HG02840 (cell line): Measurements from ENCODE around the gene USP6.
A peak's percentile ranks its signal among the peaks of the same experiment; 100 is the strongest.
"Not testable (repeated sequence)": the region's sequence is repeated elsewhere in the genome, so short reads cannot be mapped to it uniquely, and the experiment has no call there.

Source experiments
- ATAC-seq: cut with Tn5 transposase; IDR thresholded peaks from one replicate; pipeline ENCODE4 v1.9.1; 2021; ENCODE audit warnings: mild to moderate bottlenecking, moderate library complexity, moderate number of reproducible peaks; ENCODE audit not compliant: unreplicated experiment, low FRiP score

Gene USP6

DNA sequence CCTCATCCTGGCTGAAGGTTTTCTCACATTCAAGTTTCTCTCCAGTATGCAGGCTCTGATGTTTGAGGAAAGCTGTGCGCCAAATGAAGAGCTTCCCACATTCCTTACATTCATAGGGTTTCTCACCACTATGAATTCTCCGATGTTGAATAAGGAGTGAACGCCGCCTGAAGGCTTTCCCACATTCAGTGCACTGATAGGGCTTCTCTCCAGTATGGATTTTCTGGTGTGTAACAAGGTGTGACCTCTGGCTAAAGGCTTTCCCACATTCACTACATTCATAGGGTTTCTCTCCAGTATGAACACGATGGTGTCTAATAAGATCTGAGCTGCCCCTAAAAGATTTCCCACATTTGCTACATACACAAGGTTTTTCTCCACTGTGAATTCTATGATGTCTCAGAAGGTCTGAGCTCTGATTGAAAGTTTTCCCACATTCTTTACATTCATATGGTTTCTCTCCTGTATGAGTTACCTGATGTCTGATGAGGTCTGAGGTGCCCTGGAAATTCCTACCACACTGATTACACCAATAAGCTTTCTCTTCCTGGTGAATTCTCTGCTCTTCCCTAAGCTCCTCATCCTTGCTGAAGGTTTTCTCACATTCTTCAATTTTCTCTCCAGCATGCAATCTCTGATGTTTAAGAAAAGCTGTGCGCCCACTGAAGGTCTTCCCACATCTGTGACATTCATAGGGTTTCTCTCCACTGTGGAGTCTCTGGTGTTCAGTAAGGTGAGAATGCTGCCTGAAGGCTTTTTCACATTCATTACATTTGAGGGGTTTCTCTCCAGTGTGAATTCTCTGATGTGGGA is 67.0 kb downstream of the USP6 start:
- no peak for ATAC-seq

DNA sequence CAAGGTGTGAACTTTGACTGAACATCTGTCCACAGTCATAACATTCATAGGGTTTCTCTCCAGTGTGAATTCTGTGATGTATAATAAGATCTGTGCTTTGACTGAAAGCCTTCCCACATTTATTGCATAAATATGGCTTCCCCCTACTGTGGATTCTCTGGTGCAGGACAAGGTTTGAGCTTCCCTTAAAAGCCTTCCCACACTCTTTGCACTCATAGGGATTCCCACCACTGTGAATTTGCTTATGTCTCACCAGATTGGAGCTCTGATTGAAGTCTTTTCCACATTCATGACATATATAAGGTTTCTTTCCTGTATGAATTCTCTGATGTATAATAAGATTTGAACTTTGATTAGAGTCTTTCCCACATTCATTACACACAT is 67.6 kb downstream of the USP6 start:
- no peak for ATAC-seq

DNA sequence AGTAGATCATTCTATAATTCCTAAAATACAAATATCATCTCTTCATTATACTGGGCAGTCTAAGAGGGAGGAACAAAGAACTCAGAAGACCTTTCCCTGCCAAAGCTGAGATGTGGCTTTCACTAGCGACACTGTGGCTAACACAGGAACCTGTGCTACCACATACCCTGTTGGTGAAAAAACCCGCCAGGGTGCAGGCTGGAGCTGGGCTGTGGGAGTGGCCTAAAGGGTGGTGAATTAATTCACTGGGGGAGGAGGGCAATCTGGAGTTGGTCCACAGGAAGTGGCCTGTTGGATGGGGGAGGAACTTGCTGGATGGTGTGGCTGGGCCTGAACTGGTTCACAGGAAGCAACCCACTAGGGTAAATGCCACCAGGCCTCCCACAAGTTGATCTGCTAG is 68.5 kb downstream of the USP6 start:
- no peak for ATAC-seq

DNA sequence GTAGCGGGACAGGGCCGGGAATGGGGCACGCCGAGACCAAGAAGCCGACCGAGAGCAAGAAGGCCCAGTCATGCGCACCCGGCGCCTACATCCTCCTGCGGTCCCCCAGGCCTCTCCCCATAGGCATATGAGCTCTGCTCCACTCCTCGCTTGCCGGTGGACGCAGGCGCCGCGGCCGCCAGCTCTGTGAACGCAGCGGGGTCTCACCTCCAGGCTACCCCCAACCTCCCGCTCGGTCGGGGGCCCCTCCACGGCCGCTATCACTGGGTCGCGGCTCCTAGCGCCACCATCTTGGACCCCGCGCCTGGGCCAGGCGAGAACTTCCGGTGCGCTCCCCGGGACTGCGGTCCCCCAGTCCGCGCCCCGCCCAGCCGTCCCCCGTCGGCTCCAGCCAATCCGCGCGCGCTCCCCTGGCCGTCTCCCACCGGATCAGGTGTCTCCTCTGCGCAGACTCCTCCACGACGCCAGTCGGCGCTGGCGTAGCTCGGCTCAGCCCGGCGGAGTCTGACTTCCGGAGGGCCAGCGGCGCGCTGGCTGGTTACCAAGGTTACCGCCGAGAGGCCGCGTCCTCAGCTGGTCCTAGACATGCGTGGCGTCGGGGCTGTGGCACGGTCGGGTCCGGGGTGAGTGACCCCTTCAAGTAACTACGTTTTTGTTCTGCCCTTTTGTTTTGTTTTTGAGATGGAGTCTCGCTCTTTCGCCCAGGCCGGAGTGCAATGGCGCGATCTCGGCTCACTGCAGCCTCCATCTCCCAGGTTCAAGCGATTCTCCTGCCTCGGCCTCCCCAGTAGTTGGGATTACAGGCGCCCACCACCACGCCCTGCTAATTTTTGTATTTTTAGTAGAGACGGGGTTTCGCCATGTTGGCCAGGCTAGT is 75.9 kb downstream of the USP6 start, which contains the start of gene ZNF594:
ZNF594 (minus strand) TSS at position 328 of the 877 bp plus-strand sequence. CDS start 7,612 bp downstream, outside the sequence.
- ATAC-seq: peak; percentile 89

DNA sequence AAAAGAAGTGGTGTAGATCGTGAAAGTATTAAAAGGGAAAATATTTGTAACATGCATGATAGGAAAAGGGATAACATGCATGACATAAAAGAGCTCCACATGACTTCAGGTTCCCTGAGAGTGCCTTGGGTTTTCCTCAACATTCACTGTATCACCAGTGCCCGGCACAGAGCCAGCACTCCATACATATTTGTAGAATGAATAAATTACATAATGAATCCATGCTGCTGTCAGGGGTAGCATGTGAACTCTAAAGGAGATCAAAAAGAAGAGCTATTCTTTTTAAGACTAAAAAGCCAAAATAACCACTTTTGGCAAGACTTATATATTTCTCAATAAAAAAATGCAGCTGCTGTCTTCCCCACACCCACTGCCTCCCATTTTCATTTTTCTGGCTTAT is 78.5 kb downstream of the USP6 start:
- no peak for ATAC-seq

DNA sequence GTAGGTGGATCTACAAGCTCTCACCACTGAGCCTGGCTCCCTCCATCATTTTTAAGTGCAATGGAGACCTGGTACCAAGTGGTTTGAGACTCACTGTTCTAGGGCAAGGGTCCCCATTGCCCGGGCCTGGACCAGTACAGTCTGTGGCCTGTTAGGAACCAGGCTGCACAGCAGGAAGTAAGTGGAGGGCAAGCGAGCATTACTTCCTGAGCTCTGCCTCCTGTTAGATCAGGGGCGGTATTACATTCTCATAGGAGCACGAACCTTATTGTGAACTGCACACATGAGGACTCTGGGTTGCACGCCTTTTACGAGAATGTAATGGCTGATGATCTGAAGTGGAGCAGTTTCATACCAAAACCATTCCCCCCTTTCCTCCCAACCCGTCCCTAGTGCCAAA is 82.6 kb downstream of the USP6 start:
- ATAC-seq: no peak

DNA sequence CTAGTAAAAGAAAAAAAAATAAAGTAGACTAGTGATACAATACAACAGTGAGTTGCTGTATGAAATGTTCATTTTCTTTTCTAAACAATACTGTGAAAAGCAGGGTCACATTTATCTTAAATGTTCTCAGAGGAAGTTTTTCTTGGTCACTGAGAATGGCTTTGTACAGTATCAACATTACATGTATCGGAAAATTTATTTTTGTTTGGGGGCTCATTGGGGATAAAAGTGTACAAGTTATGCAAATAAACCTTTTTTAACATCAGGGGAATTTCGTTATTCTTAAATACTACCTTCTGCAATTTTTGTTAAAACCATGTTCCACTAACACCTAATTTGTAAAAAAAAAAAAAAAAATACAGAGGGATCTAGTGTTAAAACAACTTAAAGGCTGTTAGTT is 84.5 kb downstream of the USP6 start:
- ATAC-seq: no peak

DNA sequence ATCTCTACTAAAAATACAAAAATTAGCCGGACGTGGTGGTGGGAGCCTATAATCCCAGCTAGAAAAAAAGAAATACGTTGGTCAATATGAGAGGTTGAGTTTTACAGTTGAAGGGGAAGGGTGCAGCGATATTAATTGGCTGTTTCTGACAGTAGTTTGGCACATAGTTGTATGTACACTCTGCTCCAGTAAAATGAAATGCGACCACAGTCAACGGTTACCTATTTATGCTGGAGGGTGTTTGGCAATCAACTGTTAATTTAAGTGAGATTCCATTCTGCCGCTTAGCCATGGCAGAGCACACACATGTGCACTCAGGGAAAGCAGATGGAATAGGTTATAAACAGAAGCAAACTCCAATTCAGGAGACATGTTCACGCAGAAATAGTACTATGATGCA is 85.2 kb downstream of the USP6 start:
- no peak for ATAC-seq

DNA sequence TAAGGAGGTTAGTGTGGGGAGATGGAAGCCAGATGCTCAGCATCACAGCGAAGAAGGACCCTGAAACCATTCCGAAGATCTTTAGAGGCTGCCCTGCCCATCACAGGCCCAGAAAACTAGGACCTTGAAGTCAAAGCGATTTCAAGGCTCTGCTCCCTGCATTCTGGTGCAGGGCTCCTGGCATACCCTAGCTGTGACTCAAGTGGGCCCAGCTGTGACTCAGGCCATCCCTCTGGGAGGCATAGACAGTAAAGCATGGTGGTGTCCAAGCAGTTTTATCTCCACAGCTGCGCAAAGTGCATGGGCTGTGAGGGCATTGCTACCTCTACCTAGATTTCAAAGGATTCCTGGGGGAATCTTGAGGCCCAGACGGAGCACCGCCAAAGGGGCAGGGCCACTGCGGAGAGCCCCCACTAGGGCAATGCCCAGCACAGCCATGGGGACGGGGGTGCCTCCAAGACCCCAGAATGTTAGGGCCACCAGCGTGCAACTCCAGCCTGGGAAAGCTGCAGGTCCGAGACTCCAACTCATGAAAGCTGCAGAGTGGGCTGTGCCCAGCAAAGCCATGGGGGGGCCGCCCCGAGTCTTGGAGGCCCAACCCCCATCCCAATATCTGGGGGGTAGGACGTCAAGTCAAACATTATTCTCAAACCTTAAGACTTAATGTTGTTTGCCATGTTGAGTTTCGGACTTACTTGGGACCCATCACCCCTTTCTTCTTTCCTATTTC is 87.5 kb downstream of the USP6 start:
- no peak for ATAC-seq

DNA sequence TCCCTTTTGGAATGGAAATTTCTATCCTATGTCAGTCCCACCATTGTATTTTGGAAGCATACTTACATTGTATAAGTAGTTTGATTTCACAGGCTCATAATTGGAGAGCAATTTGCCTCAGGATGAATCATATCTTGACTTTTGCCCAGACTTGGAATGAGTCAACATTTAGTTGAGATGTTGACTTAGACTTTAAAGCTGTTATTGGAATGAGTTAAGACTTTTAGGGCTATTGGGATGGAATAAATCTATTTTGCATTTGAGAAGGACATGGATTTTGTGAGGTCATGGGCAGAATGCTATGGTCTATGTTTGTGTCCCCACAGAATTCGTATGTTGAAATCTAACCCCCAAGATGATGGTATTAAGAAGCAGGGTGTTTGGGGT is 88.1 kb downstream of the USP6 start:
- ATAC-seq: no peak

DNA sequence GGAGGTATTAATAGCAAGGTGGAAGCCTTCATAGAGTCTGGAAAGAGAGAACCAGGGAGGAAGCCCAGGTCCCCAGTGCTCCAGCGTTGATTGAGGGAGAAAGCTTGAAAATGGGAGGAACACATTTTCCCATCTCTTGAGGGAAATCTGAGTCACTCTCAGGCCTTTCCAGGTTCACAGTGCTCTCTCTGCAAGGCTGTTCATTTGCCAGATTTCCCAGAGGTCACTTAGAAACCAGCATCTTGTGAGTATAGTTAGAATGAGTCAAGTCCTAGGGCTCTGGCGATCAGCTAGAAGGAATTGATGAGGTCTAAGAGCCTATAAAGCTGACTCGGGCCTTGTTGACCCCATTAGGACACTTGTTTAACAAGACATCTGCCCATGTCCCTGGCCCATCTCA is 93.6 kb downstream of the USP6 start:
- ATAC-seq: no peak

DNA sequence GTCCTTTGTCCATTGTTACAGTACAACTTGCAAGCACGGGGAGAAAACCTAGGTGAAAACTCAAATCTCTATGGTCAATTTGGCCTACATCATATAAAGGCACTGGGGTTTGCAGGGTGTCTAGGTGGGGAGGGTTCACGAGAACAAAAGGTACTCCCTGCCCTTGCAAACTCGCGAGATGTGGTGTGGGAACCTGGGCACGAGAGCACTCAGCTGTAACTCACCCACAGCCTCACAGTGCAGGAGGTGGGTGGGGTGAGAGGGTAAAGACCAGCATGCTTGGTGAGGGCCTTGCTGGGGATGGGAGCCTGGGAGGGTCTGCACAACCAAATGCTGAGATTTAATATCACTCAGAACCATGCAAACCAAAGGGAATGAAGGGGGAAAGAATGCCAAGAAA is 94.3 kb downstream of the USP6 start:
- no peak for ATAC-seq

DNA sequence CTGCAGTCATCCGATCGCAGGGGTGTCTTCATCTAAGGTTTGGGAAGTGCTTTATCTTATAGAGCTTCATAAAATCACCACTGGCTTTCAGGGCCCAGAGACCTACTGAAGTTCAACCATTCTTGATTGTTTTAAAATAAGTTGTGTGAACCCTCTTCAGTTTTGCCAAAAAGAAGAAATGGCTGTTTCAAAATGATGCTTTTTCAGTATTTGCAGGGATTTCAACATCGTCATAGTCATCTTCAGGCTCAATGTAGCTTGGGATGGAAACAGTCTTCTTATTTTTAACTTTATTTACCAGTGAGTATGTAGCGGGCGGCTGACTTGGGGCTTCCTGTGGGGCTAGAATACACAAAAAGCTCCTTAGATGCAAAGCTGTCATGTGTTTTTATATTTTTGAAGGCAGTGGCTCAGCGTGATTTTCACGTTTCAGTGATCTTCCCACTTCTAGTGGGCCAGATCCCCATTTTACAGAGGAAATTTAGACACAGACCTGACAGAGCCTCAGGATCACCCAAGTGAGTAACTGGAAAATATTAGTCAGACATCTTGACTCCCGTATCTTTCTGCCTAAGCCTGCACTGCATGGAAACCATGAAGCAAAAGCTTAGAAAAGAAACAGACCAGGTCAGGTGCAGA is 94.9 kb downstream of the USP6 start:
- no peak for ATAC-seq

DNA sequence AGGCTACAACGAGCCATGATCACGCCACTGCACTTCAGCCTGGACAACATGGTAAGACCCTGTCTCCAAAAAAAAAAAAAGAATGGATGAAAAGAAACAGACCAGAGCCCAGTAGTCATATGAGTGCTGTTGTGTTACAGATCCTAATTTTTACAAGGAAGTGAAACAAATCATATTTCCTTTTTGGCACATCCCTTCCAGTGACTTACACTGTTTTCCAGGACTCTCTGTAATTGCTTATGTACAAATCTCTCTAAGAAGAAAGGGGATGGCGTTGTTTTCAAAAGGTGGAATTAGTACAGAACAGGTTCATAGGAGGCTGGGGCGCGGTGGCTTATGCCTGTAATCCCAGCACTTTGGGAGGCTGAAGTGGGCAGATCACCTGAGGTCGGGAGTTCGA is 95.6 kb downstream of the USP6 start:
- ATAC-seq: no peak

DNA sequence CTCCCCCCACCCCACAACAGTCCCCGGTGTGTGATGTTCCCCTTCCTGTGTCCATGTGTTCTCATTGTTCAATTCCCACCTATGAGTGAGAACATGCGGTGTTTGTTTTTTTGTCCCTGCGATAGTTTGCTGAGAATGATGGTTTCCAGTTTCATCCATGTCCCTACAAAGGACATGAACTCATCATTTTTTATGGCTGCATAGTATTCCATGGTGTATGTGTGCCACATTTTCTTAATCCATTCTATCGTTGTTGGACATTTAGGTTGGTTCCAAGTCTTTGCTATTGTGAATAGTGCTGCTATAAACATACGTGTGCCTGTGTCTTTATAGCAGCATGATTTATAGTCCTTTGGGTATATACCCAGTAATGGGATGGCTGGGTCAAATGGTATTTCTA is 101.7 kb downstream of the USP6 start:
- not testable (repeated sequence) for ATAC-seq

DNA sequence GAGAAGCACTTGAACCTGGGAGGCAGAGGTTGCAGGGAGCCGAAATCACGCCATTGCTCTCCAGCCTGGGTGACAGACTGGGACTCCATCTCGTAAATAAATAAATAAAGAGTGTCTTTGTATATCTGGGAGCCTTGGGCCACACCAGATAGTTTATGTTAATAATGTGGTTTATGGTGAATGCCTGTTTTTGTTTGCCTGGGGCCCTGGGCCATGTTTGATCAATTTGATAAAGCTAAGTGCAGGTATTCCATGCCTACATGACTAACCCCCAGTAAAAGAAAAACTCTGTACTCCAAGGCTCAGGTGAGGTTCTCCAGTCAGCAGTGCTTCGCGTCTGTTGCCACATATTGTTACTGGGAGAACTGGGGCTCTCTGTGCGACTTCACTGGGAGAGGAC is 103.7 kb downstream of the USP6 start:
- ATAC-seq: no peak

DNA sequence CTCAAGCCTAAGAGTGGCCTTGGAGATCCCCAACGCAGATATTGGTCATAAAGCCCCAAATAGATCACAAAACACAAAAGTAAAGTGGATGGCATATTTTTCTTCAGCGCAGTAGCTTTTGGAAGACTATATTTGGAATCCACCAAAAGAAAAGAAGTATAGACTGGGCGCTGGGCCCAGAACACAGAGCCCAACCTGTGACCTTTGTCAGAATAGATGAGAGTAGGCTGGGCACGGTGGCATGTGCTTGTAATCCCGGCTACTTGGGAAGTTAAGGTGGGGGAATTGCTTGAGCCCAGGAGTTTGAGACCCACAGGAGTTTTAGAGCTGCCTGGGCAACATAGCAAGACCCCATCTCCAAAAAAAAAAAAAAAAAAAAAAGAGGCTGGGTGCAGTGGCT is 104.2 kb downstream of the USP6 start:
- ATAC-seq: no peak

DNA sequence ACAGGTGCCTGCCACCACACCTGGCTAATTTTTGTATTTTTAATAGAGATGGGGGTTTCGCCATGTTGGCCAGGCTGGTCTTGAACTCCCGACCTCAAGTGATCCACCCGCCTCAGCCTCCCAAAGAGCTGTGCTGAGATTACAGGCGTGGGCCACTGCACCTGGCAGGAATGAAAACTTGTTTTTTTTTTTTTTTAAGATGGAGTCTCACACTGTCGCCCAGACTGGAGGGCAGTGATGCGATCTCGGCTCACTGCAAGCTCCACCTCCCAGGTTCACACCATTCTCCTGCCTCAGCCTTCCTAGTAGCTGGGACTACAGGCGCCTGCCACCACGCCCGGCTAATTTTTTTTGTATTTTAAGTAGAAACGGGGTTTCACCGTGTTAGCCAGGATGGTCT is 106.1 kb downstream of the USP6 start:
- not testable (repeated sequence) for ATAC-seq
